HEK293 (cell line): ENCODE results near the gene STX2.

ENCODE experiments used
- BCL11B ChIP-seq: fragments of 450-650 bp; formaldehyde crosslinking; IDR thresholded peaks from 2 replicates; pipeline ENCODE4 v1.5.1; 2016; ENCODE audit warnings: low read depth, missing biosample characterization, missing genetic modification characterization
- GFI1B ChIP-seq: fragments of 450-650 bp; formaldehyde crosslinking; IDR thresholded peaks from 2 replicates; pipeline ENCODE4 v1.5.1; 2016; ENCODE audit warnings: missing biosample characterization, missing genetic modification characterization
- GLIS2 ChIP-seq: fragments of 450-650 bp; formaldehyde crosslinking; IDR thresholded peaks from 2 replicates; pipeline ENCODE4 v1.5.1; 2016; ENCODE audit warnings: missing biosample characterization, missing genetic modification characterization
- HOXA7 ChIP-seq: sonication (generic); formaldehyde crosslinking; IDR thresholded peaks from 2 replicates; pipeline ENCODE4 v1.8.1; 2022; ENCODE audit warnings: missing genetic modification reagents, borderline replicate concordance
- HOXD13 ChIP-seq: sonication (generic); formaldehyde crosslinking; IDR thresholded peaks from 2 replicates; pipeline ENCODE4 v1.8.0; 2022; ENCODE audit warnings: missing genetic modification reagents, borderline replicate concordance
- KLF16 ChIP-seq: fragments of 450-650 bp; formaldehyde crosslinking; IDR thresholded peaks from 2 replicates; pipeline ENCODE4 v1.5.1; 2017; ENCODE audit warnings: missing biosample characterization, missing genetic modification characterization
- KLF8 ChIP-seq: fragments of 450-650 bp; formaldehyde crosslinking; IDR thresholded peaks from 2 replicates; pipeline ENCODE4 v1.5.1; 2016; ENCODE audit warnings: missing biosample characterization, missing genetic modification characterization
- MZF1 ChIP-seq: fragments of 450-650 bp; formaldehyde crosslinking; IDR thresholded peaks from 2 replicates; pipeline ENCODE4 v1.5.1; 2017; ENCODE audit warnings: missing biosample characterization, missing genetic modification characterization, borderline replicate concordance
- PRDM1 ChIP-seq: fragments of 450-650 bp; formaldehyde crosslinking; IDR thresholded peaks from 2 replicates; pipeline ENCODE4; 2016; ENCODE audit warnings: missing biosample characterization, missing genetic modification characterization
- RBAK ChIP-seq: fragments of 450-650 bp; formaldehyde crosslinking; IDR thresholded peaks from 2 replicates; pipeline ENCODE4 v1.5.1; 2016; ENCODE audit warnings: missing biosample characterization, missing genetic modification characterization
- REPIN1 ChIP-seq: fragments of 450-650 bp; formaldehyde crosslinking; IDR thresholded peaks from 2 replicates; pipeline ENCODE4 v1.5.1; 2017; ENCODE audit warnings: missing biosample characterization, missing genetic modification characterization, low read depth
- ZNF155 ChIP-seq: fragments of 450-650 bp; formaldehyde crosslinking; IDR thresholded peaks from 2 replicates; pipeline ENCODE4 v1.5.1; 2016; ENCODE audit warnings: missing biosample characterization, missing genetic modification characterization
- ZNF175 ChIP-seq: fragments of 450-650 bp; formaldehyde crosslinking; IDR thresholded peaks from 2 replicates; pipeline ENCODE4 v1.5.1; 2016; ENCODE audit warnings: missing biosample characterization, missing genetic modification characterization
- ZNF2 ChIP-seq: fragments of 450-650 bp; formaldehyde crosslinking; IDR thresholded peaks from 2 replicates; pipeline ENCODE4 v1.5.1; 2016; ENCODE audit warnings: missing biosample characterization, missing genetic modification characterization
- ZNF274 ChIP-seq, 2 experiments: fragments of 200-500 bp in 1 of 2; fragments of 450-650 bp in 1 of 2; sonication (Bioruptor generic) in 1 of 2; formaldehyde crosslinking in 1 of 2; IDR thresholded peaks; 2 replicates each; pipeline versions ENCODE4 v1.5.1 to v1.6.1; 2014 to 2016; ENCODE audit warnings: borderline replicate concordance in 1 of 2, inconsistent platforms in 1 of 2, low read length in 1 of 2, missing biosample characterization in 1 of 2, missing genetic modification characterization in 1 of 2
- ZNF433 ChIP-seq: fragments of 450-650 bp; formaldehyde crosslinking; IDR thresholded peaks from 2 replicates; pipeline ENCODE4 v1.5.1; 2016; ENCODE audit warnings: missing biosample characterization, missing genetic modification characterization, low read depth
- ZNF571 ChIP-seq: fragments of 450-650 bp; formaldehyde crosslinking; IDR thresholded peaks from 2 replicates; pipeline ENCODE4 v1.5.0; 2017; ENCODE audit warnings: missing biosample characterization, missing genetic modification characterization
- ZNF654 ChIP-seq: fragments of 450-650 bp; formaldehyde crosslinking; IDR thresholded peaks from 2 replicates; pipeline ENCODE4 v1.5.1; 2016; ENCODE audit warnings: low read depth, missing biosample characterization, missing genetic modification characterization
- ZNF660 ChIP-seq: fragments of 450-650 bp; IDR thresholded peaks from 2 replicates; pipeline ENCODE4 v1.5.1; 2018; ENCODE audit warnings: missing biosample characterization, mild to moderate bottlenecking, missing genetic modification characterization
- ZNF664 ChIP-seq: fragments of 450-650 bp; formaldehyde crosslinking; IDR thresholded peaks from 2 replicates; pipeline ENCODE4 v1.5.1; 2016; ENCODE audit warnings: missing biosample characterization, missing genetic modification characterization
- ZNF76 ChIP-seq: fragments of 450-650 bp; formaldehyde crosslinking; IDR thresholded peaks from 2 replicates; pipeline ENCODE4; 2016; ENCODE audit warnings: low read depth, missing biosample characterization, missing genetic modification characterization, borderline replicate concordance
- ZNF785 ChIP-seq: fragments of 450-650 bp; formaldehyde crosslinking; IDR thresholded peaks from 2 replicates; pipeline ENCODE4 v1.5.1; 2016; ENCODE audit warnings: missing biosample characterization, missing genetic modification characterization
- TF ChIP-seq, protein P1 (sequence below): fragments of 450-650 bp; formaldehyde crosslinking; IDR thresholded peaks from 2 replicates; pipeline ENCODE4 v1.5.1; 2016; ENCODE audit warnings: missing biosample characterization, missing genetic modification characterization
- TF ChIP-seq, protein P2 (sequence below): fragments of 450-650 bp; formaldehyde crosslinking; IDR thresholded peaks from 2 replicates; pipeline ENCODE4 v1.5.1; 2016; ENCODE audit warnings: missing biosample characterization, missing genetic modification characterization
- TF ChIP-seq, protein P3 (sequence below): fragments of 450-650 bp; formaldehyde crosslinking; IDR thresholded peaks from 2 replicates; pipeline ENCODE4 v1.5.1; 2016; ENCODE audit warnings: missing biosample characterization, missing genetic modification characterization
- TF ChIP-seq, protein P4 (sequence below): fragments of 450-650 bp; formaldehyde crosslinking; IDR thresholded peaks from 2 replicates; pipeline ENCODE4 v1.5.1; 2016; ENCODE audit warnings: missing biosample characterization, missing genetic modification characterization
- TF ChIP-seq, protein P5 (sequence below): fragments of 450-650 bp; formaldehyde crosslinking; IDR thresholded peaks from 2 replicates; pipeline ENCODE4 v1.5.1; 2016; ENCODE audit warnings: missing biosample characterization, missing genetic modification characterization, borderline replicate concordance
- TF ChIP-seq, protein P6 (sequence below): fragments of 450-650 bp; formaldehyde crosslinking; IDR thresholded peaks from 2 replicates; pipeline ENCODE4 v1.5.1; 2016; ENCODE audit warnings: missing biosample characterization, missing genetic modification characterization

The STX2 gene

DNA sequence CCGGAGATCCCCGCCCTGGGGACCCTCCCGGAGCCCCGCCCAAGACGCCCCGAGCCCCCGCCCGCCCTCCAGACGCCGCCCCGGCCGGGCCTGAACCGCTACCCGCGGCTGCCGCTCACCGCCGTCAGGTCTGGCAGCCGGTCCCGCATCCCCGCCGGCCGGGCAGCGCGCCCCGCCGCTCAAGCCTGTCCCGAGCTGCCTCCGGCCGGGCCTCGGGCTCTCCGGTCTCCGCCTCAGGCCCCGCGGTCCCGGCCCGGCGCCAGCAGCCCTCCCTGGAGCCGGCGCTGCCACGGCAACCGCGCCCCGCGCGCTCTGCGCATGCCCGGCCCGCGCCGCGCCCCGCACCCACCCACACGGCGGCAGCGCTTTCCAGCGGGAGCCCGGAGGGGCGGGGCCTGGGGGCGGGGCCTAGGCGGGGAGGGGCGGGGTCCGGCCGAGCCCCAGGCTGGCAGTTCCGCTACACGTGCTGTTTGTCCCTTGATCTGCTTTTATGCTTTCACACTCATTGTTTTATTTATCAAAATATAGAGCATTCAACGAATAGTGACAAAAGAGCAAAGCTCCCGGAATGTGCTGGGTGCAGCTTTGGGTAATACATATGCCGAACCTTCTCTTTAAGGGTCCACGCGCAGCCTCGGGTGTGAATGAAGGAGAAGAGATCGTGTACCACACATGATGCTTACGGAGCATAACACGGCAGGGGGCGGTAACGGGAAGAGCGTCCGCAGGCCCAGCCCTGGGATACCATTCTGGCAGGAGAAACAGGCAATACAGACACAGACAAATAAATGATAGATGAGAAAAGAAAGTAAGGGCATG is at the start of gene STX2 (continued):
- TF ChIP-seq, protein P1, sequence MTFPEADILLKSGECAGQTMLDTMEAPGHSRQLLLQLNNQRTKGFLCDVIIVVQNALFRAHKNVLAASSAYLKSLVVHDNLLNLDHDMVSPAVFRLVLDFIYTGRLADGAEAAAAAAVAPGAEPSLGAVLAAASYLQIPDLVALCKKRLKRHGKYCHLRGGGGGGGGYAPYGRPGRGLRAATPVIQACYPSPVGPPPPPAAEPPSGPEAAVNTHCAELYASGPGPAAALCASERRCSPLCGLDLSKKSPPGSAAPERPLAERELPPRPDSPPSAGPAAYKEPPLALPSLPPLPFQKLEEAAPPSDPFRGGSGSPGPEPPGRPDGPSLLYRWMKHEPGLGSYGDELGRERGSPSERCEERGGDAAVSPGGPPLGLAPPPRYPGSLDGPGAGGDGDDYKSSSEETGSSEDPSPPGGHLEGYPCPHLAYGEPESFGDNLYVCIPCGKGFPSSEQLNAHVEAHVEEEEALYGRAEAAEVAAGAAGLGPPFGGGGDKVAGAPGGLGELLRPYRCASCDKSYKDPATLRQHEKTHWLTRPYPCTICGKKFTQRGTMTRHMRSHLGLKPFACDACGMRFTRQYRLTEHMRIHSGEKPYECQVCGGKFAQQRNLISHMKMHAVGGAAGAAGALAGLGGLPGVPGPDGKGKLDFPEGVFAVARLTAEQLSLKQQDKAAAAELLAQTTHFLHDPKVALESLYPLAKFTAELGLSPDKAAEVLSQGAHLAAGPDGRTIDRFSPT = no peak
- TF ChIP-seq GLIS2 (tag by site-specific recombination) (peak; percentile 53; the same call in 1 of the 2 replicates), ZNF274 (IDR thresholded peaks at IDR 0.05; ENCODE audit: low read length) (no peak), ZNF274 (tag by site-specific recombination; IDR thresholded peaks at IDR 0.05; ENCODE audit: borderline replicate concordance) (no peak), ZNF76 (no peak), ZNF664 (tag by site-specific recombination) (no peak), HOXA7 (no peak), REPIN1 (tag by site-specific recombination) (no peak), ZNF660 (tag by site-specific recombination) (0 out of 2 replicates have a peak, but pooled peaks have one; percentile 18), PRDM1 (tag by site-specific recombination) (no peak), ZNF571 (tag by site-specific recombination) (no peak), GFI1B (no peak), BCL11B (tag by site-specific recombination) (no peak), ZNF785 (tag by site-specific recombination) (no peak), ZNF175 (tag by site-specific recombination) (no peak), RBAK (tag by site-specific recombination) (no peak), ZNF155 (tag by site-specific recombination) (no peak), KLF16 (tag by site-specific recombination) (peak; percentile 46; the same call in 1 of the 2 replicates), MZF1 (tag by site-specific recombination) (no peak), ZNF654 (tag by site-specific recombination) (no peak), ZNF433 (no peak), HOXD13 (CRISPR knock-in tag) (no peak), KLF8 (tag by site-specific recombination) (peak; percentile 51), ZNF2 (tag by site-specific recombination) (peak; percentile 64)
- TF ChIP-seq, protein P2, sequence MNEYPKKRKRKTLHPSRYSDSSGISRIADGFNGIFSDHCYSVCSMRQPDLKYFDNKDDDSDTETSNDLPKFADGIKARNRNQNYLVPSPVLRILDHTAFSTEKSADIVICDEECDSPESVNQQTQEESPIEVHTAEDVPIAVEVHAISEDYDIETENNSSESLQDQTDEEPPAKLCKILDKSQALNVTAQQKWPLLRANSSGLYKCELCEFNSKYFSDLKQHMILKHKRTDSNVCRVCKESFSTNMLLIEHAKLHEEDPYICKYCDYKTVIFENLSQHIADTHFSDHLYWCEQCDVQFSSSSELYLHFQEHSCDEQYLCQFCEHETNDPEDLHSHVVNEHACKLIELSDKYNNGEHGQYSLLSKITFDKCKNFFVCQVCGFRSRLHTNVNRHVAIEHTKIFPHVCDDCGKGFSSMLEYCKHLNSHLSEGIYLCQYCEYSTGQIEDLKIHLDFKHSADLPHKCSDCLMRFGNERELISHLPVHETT = no peak
- TF ChIP-seq, protein P3, sequence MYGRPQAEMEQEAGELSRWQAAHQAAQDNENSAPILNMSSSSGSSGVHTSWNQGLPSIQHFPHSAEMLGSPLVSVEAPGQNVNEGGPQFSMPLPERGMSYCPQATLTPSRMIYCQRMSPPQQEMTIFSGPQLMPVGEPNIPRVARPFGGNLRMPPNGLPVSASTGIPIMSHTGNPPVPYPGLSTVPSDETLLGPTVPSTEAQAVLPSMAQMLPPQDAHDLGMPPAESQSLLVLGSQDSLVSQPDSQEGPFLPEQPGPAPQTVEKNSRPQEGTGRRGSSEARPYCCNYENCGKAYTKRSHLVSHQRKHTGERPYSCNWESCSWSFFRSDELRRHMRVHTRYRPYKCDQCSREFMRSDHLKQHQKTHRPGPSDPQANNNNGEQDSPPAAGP (tag by site-specific recombination) = 0 out of 2 replicates have a peak, but pooled peaks have one; percentile 31
- TF ChIP-seq, protein P4, sequence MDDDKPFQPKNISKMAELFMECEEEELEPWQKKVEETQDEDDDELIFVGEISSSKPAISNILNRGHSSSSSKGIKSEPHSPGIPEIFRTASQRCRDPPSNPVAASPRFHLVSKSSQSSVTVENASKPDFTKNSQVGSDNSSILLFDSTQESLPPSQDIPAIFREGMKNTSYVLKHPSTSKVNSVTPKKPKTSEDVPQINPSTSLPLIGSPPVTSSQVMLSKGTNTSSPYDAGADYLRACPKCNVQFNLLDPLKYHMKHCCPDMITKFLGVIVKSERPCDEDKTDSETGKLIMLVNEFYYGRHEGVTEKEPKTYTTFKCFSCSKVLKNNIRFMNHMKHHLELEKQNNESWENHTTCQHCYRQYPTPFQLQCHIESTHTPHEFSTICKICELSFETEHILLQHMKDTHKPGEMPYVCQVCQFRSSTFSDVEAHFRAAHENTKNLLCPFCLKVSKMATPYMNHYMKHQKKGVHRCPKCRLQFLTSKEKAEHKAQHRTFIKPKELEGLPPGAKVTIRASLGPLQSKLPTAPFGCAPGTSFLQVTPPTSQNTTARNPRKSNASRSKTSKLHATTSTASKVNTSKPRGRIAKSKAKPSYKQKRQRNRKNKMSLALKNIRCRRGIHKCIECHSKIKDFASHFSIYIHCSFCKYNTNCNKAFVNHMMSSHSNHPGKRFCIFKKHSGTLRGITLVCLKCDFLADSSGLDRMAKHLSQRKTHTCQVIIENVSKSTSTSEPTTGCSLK (tag by site-specific recombination) = no peak
- TF ChIP-seq, protein P5, sequence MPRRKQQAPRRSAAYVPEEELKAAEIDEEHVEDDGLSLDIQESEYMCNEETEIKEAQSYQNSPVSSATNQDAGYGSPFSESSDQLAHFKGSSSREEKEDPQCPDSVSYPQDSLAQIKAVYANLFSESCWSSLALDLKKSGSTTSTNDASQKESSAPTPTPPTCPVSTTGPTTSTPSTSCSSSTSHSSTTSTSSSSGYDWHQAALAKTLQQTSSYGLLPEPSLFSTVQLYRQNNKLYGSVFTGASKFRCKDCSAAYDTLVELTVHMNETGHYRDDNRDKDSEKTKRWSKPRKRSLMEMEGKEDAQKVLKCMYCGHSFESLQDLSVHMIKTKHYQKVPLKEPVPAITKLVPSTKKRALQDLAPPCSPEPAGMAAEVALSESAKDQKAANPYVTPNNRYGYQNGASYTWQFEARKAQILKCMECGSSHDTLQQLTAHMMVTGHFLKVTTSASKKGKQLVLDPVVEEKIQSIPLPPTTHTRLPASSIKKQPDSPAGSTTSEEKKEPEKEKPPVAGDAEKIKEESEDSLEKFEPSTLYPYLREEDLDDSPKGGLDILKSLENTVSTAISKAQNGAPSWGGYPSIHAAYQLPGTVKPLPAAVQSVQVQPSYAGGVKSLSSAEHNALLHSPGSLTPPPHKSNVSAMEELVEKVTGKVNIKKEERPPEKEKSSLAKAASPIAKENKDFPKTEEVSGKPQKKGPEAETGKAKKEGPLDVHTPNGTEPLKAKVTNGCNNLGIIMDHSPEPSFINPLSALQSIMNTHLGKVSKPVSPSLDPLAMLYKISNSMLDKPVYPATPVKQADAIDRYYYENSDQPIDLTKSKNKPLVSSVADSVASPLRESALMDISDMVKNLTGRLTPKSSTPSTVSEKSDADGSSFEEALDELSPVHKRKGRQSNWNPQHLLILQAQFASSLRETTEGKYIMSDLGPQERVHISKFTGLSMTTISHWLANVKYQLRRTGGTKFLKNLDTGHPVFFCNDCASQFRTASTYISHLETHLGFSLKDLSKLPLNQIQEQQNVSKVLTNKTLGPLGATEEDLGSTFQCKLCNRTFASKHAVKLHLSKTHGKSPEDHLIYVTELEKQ = no peak
- TF ChIP-seq, protein P6, sequence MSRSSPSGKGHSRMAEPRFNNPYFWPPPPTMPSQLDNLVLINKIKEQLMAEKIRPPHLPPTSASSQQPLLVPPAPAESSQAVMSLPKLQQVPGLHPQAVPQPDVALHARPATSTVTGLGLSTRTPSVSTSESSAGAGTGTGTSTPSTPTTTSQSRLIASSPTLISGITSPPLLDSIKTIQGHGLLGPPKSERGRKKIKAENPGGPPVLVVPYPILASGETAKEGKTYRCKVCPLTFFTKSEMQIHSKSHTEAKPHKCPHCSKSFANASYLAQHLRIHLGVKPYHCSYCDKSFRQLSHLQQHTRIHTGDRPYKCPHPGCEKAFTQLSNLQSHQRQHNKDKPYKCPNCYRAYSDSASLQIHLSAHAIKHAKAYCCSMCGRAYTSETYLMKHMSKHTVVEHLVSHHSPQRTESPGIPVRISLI (tag by site-specific recombination) = no peak
